Mesothelial cell of epicardium (in vitro differentiated cells): ENCODE data around the gene ZMYM4. TPM values are rescaled to one million over a fixed set of nuclear protein-coding genes. Genes with fewer than 3 reads are reported as not detected.

Experiments used
- total RNA-seq: library from RNA; stranded (reverse); gene quantifications from 3 replicates; pipeline ENCODE4 v1.2.1, GENCODE V29; 2021

Gene ZMYM4
- total RNA-seq, 1 donor from 2014 or later, result 91.3 TPM

Other genes starting within 250 kb of the ZMYM4 start
- gene ZMYM6, start 236.8 kb upstream of the ZMYM4 start, total RNA-seq, result 18.5 to 20.1 TPM (median 18.7 TPM) in 3 replicates
- 24.1 to 25.1 TPM (median 24.2 TPM) in 3 replicates for gene ZMYM1, start 189.3 kb upstream of the ZMYM4 start, total RNA-seq
- gene SFPQ, start 75.6 kb upstream of the ZMYM4 start, total RNA-seq, result 783 to 793 TPM (median 785 TPM) in 3 replicates